ENCODE data around the gene PTOV1.

PTOV1 gene

GRCh38 chr19:49820125-49820524 is 30.8 kb upstream of the PTOV1 start:
- Histone ChIP-seq H3K9me3 (ENCODE audit: insufficient read depth, low read depth, low read length) (no peaks in the 10 kb centered on the region), H2BK12ac (ENCODE audit: low read length) (no peak overlapping the region), H2BK120ac (ENCODE audit: insufficient read depth, low read length, poor library complexity) (no peak overlapping the region), H3K79me1 (ENCODE audit: low read length) (peaks cover 10% of the 10 kb centered on the region), H3K27me3 (ENCODE audit: insufficient read depth, low read length) (no peaks in the 10 kb centered on the region), H2AK5ac (ENCODE audit: low read length) (no peak overlapping the region), H3K36me3 (ENCODE audit: control insufficient read depth in 1 of 2, insufficient read depth in 2 of 2, low read length in 2 of 2) (peaks cover 19 to 20% of the 10 kb centered on the region in 2 experiments), H3K9ac (ENCODE audit: low read length) (no peak overlapping the region), H3K27ac (ENCODE audit: low read depth, low read length) (no peak overlapping the region), H3K79me2 (ENCODE audit: control insufficient read depth, insufficient read depth, low read length, poor library complexity) (peaks cover 10% of the 10 kb centered on the region), H3K4me1 (ENCODE audit: control insufficient read depth in 1 of 2, insufficient read depth in 2 of 2, low read length in 2 of 2) (peaks cover 5% of the 10 kb centered on the region in 2 experiments), H3K4ac (ENCODE audit: low read depth, low read length) (no peak overlapping the region), H4K12ac (ENCODE audit: low read depth, low read length) (no peak overlapping the region), H2AFZ (ENCODE audit: insufficient read depth, low read length, poor library complexity) (no peak overlapping the region), H2BK5ac (ENCODE audit: low read depth, low read length, poor library complexity) (no peak overlapping the region), H3K14ac (ENCODE audit: low read length) (no peak overlapping the region), H3K4me3 (ENCODE audit: low read depth, low read length) (no peak overlapping the region), H4K91ac (ENCODE audit: low read depth, low read length) (no peak overlapping the region), H3K4me2 (ENCODE audit: low read length) (no peak overlapping the region), H3K23ac (ENCODE audit: low read length) (no peak overlapping the region), H4K8ac (ENCODE audit: low read depth, low read length) (no peak overlapping the region), H3K18ac (ENCODE audit: low read length) (no peak overlapping the region)
- DNase-seq, result no peak
- WGBS (ENCODE audit: extremely low coverage, insufficient coverage, insufficient read length), result no CpG with 5 or more reads among the region's 10 CpGs

GRCh38 chr19:49823472-49823871 is 27.5 kb upstream of the PTOV1 start:
- Histone ChIP-seq H2BK12ac (ENCODE audit: low read length) (no peak overlapping the region), H3K27me3 (ENCODE audit: insufficient read depth, low read length) (no peaks in the 10 kb centered on the region), H3K4me2 (ENCODE audit: low read length) (no peak overlapping the region), H3K4ac (ENCODE audit: low read depth, low read length) (no peak overlapping the region), H2AFZ (ENCODE audit: insufficient read depth, low read length, poor library complexity) (no peak overlapping the region), H3K27ac (ENCODE audit: low read depth, low read length) (no peak overlapping the region), H3K14ac (ENCODE audit: low read length) (no peak overlapping the region), H3K4me1 (ENCODE audit: control insufficient read depth in 1 of 2, insufficient read depth in 2 of 2, low read length in 2 of 2) (peaks cover 5% of the 10 kb centered on the region in 2 experiments), H2BK120ac (ENCODE audit: insufficient read depth, low read length, poor library complexity) (no peak overlapping the region), H2AK5ac (ENCODE audit: low read length) (no peak overlapping the region), H4K8ac (ENCODE audit: low read depth, low read length) (no peak overlapping the region), H3K4me3 (ENCODE audit: low read depth, low read length) (no peak overlapping the region), H3K9me3 (ENCODE audit: insufficient read depth, low read depth, low read length) (peaks cover 4% of the 10 kb centered on the region), H3K23ac (ENCODE audit: low read length) (no peak overlapping the region), H3K36me3 (ENCODE audit: control insufficient read depth in 1 of 2, insufficient read depth in 2 of 2, low read length in 2 of 2) (peaks cover 34 to 38% of the 10 kb centered on the region in 2 experiments), H3K79me2 (ENCODE audit: control insufficient read depth, insufficient read depth, low read length, poor library complexity) (peaks cover 4% of the 10 kb centered on the region), H4K12ac (ENCODE audit: low read depth, low read length) (no peak overlapping the region), H2BK5ac (ENCODE audit: low read depth, low read length, poor library complexity) (no peak overlapping the region), H3K79me1 (ENCODE audit: low read length) (peaks cover 3% of the 10 kb centered on the region), H3K9ac (ENCODE audit: low read length) (no peak overlapping the region), H4K91ac (ENCODE audit: low read depth, low read length) (no peak overlapping the region), H3K18ac (ENCODE audit: low read length) (no peak overlapping the region)
- no CpG with 5 or more reads among the region's 12 CpGs for WGBS (ENCODE audit: extremely low coverage, insufficient coverage, insufficient read length)
- no peak for DNase-seq

GRCh38 chr19:49824662-49825061 is 26.3 kb upstream of the PTOV1 start:
- peaks cover 42 to 49% of the 10 kb centered on the region in 2 experiments for H3K36me3 ChIP-seq (ENCODE audit: control insufficient read depth in 1 of 2, insufficient read depth in 2 of 2, low read length in 2 of 2)
- H3K4ac ChIP-seq (ENCODE audit: low read depth, low read length), result no peak overlapping the region

GRCh38 chr19:49827034-49827433 is 23.9 kb upstream of the PTOV1 start:
- no peak overlapping the region for H2AK5ac ChIP-seq (ENCODE audit: low read length)
- no peak overlapping the region for H3K4me2 ChIP-seq (ENCODE audit: low read length)
- no peak overlapping the region for H3K23ac ChIP-seq (ENCODE audit: low read length)
- peaks cover 57 to 62% of the 10 kb centered on the region in 2 experiments for H3K36me3 ChIP-seq (ENCODE audit: control insufficient read depth in 1 of 2, insufficient read depth in 2 of 2, low read length in 2 of 2)
- H3K4me3 ChIP-seq (ENCODE audit: low read depth, low read length), result no peak overlapping the region
- H2BK120ac ChIP-seq (ENCODE audit: insufficient read depth, low read length, poor library complexity), result no peak overlapping the region
- WGBS (ENCODE audit: extremely low coverage, insufficient coverage, insufficient read length), result no CpG with 5 or more reads among the region's 14 CpGs
- H3K9ac ChIP-seq (ENCODE audit: low read length), result no peak overlapping the region
- H2BK12ac ChIP-seq (ENCODE audit: low read length), result no peak overlapping the region
- DNase-seq, result no peak
- H3K14ac ChIP-seq (ENCODE audit: low read length), result no peak overlapping the region
- H3K79me2 ChIP-seq (ENCODE audit: control insufficient read depth, insufficient read depth, low read length, poor library complexity), result no peaks in the 10 kb centered on the region
- H3K27me3 ChIP-seq (ENCODE audit: insufficient read depth, low read length), result no peaks in the 10 kb centered on the region
- H3K79me1 ChIP-seq (ENCODE audit: low read length), result no peaks in the 10 kb centered on the region
- H4K91ac ChIP-seq (ENCODE audit: low read depth, low read length), result no peak overlapping the region
- H3K27ac ChIP-seq (ENCODE audit: low read depth, low read length), result no peak overlapping the region
- no peak overlapping the region for H2BK5ac ChIP-seq (ENCODE audit: low read depth, low read length, poor library complexity)
- no peak overlapping the region for H3K18ac ChIP-seq (ENCODE audit: low read length)
- H3K9me3 ChIP-seq (ENCODE audit: insufficient read depth, low read depth, low read length), result peaks cover 5% of the 10 kb centered on the region
- no peaks in the 10 kb centered on the region for H3K4me1 ChIP-seq (ENCODE audit: control insufficient read depth in 1 of 2, insufficient read depth in 2 of 2, low read length in 2 of 2)
- no peak overlapping the region for H3K4ac ChIP-seq (ENCODE audit: low read depth, low read length)
- no peak overlapping the region for H2AFZ ChIP-seq (ENCODE audit: insufficient read depth, low read length, poor library complexity)
- H4K8ac ChIP-seq (ENCODE audit: low read depth, low read length), result no peak overlapping the region
- H4K12ac ChIP-seq (ENCODE audit: low read depth, low read length), result no peak overlapping the region

More at GRCh38 chr19:49824662-49825061, 26.3 kb upstream of the PTOV1 start:
- Histone ChIP-seq H3K18ac (ENCODE audit: low read length) (no peak overlapping the region), H3K9me3 (ENCODE audit: insufficient read depth, low read depth, low read length) (peaks cover 4% of the 10 kb centered on the region), H3K23ac (ENCODE audit: low read length) (no peak overlapping the region), H4K91ac (ENCODE audit: low read depth, low read length) (no peak overlapping the region), H2BK5ac (ENCODE audit: low read depth, low read length, poor library complexity) (no peak overlapping the region), H2BK12ac (ENCODE audit: low read length) (no peak overlapping the region), H4K12ac (ENCODE audit: low read depth, low read length) (no peak overlapping the region), H3K79me1 (ENCODE audit: low read length) (no peaks in the 10 kb centered on the region), H4K8ac (ENCODE audit: low read depth, low read length) (no peak overlapping the region), H3K79me2 (ENCODE audit: control insufficient read depth, insufficient read depth, low read length, poor library complexity) (no peaks in the 10 kb centered on the region), H3K4me2 (ENCODE audit: low read length) (no peak overlapping the region), H3K27ac (ENCODE audit: low read depth, low read length) (no peak overlapping the region), H3K9ac (ENCODE audit: low read length) (no peak overlapping the region), H3K4me1 (ENCODE audit: control insufficient read depth in 1 of 2, insufficient read depth in 2 of 2, low read length in 2 of 2) (no peaks in the 10 kb centered on the region), H2AK5ac (ENCODE audit: low read length) (no peak overlapping the region), H2AFZ (ENCODE audit: insufficient read depth, low read length, poor library complexity) (no peak overlapping the region), H3K14ac (ENCODE audit: low read length) (no peak overlapping the region), H3K27me3 (ENCODE audit: insufficient read depth, low read length) (no peaks in the 10 kb centered on the region), H3K4me3 (ENCODE audit: low read depth, low read length) (no peak overlapping the region), H2BK120ac (ENCODE audit: insufficient read depth, low read length, poor library complexity) (no peak overlapping the region)
- WGBS (ENCODE audit: extremely low coverage, insufficient coverage, insufficient read length), result no CpG with 5 or more reads among the region's 6 CpGs
- no peak for DNase-seq
